HCT116 (cell line): ENCODE data around the gene AP1M2.

Experiments
- CEBPB ChIP-seq: IDR thresholded peaks from 2 replicates; pipeline ENCODE4 v1.6.1; 2012; ENCODE audit warnings: low read depth
- CTCF ChIP-seq, 3 experiments: fragments of 200-600 bp in 1 of 3; sonication (generic) in 1 of 3; IDR thresholded peaks in 2 of 3; conservative IDR thresholded peaks in 1 of 3; 2 replicates each; pipeline ENCODE4 v1.5.1; 2012 to 2017; ENCODE audit warnings: low read depth in 2 of 3, low read length in 2 of 3, antibody characterized with exemption in 1 of 3, borderline replicate concordance in 1 of 3, control low read depth in 1 of 3, mild to moderate bottlenecking in 1 of 3, mixed read lengths in 1 of 3, mixed run types in 1 of 3, moderate library complexity in 1 of 3; ENCODE audit not compliant: insufficient read depth in 1 of 3
- POLR2A ChIP-seq: IDR thresholded peaks from 2 replicates; pipeline ENCODE4 v1.7.0; 2011; ENCODE audit warnings: borderline replicate concordance; ENCODE audit not compliant: insufficient read depth, insufficient read length; ENCODE audit errors: extremely low read depth

GRCh38 chr19:10562609-10563008 is 24.5 kb downstream of the AP1M2 start:
- TF ChIP-seq CEBPB = no peak
- TF ChIP-seq POLR2A = no peak
- no peak for TF ChIP-seq CTCF (IDR thresholded peaks at IDR 0.05 in 2 of 3, conservative IDR thresholded peaks at IDR 0.05 in 1 of 3; ENCODE audit: borderline replicate concordance in 1 of 3, insufficient read depth in 1 of 3, low read depth in 2 of 3, low read length in 2 of 3)
